HT-29 (cell line): Measurements from ENCODE around the gene ANO6. TPM values are rescaled to one million over a fixed set of nuclear protein-coding genes. Genes with fewer than 3 reads are reported as not detected.
"Not testable (repeated sequence)": the region's sequence is repeated elsewhere in the genome, so short reads cannot be mapped to it uniquely, and the experiment has no call there.

ENCODE experiments used
- DNase-seq: peaks from one replicate; pipeline ENCODE4 v3.0.0-alpha.2; 2015; ENCODE audit warnings: low spot score
- total RNA-seq: library from RNA; depleted of rRNA; stranded (reverse); fragments of >200 nt; shearing (Covaris generic); gene quantifications from 2 replicates; pipeline ENCODE4 v1.2.3, GENCODE V29; 2014

Gene ANO6
- total RNA-seq, 1 experiment from 2014 or later, result 28.3 TPM

GRCh38 chr12:45235087-45236025 lies 19.5 kb downstream of the ANO6 start:
- peak; percentile 47 for DNase-seq

DNA sequence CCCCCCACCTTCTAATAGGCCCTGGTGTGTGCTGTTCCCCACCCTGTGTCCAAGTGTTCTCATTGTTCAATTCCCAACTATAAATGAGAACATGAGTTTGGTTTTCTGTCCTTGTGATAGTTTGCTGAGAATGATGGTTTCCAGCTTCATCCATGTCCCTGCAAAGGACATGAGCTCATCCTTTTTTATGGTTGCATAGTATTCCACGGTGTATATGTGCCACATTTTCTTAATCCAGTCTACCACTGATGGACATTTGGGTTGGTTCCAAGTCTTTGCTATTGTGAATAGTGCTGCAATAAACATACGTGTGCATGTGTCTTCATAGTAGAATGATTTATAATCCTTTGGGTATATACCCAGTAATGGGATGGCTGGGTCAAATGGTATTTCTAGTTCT lies 20.5 kb downstream of the ANO6 start:
- DNase-seq, result not testable (repeated sequence)

DNA sequence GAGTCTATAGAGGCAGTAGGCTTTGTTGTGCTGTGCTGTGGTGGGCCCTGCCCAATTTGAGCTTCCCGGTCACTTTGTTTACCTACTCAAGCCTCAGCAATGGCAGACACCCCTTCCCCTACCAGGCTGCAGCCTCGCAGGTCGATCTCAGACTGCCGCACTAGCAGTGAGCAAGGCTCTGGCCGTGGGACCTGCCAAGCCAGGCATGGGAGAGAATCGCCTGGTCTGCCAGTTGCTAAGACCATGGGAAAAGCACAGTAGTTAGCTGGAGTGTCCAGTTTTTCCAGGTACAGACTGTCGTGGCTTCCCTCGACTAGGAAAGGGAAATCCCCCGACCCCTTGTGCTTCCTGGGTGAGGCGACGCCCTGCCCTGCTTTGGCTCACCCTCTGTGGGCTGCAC lies 26.3 kb downstream of the ANO6 start:
- DNase-seq, result no peak

DNA sequence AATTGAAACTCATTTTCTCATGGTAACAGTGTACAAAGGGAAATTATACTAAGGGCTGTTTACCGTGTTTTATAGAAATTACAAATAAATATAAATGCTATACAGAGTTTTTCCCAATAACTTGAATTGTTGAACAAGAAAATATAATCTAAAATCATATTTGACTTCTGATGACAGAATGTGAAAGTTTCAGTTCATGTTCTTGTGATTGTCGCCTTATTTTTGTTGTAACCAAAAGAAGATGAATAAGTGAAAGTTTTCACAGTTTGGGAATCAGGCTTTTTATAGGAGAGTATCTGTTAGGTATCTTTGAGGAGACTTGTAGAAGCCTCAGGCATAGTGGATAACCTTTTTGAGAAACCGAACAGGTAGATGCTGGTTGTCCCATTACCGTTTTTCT lies 28.1 kb downstream of the ANO6 start:
- DNase-seq, result no peak

DNA sequence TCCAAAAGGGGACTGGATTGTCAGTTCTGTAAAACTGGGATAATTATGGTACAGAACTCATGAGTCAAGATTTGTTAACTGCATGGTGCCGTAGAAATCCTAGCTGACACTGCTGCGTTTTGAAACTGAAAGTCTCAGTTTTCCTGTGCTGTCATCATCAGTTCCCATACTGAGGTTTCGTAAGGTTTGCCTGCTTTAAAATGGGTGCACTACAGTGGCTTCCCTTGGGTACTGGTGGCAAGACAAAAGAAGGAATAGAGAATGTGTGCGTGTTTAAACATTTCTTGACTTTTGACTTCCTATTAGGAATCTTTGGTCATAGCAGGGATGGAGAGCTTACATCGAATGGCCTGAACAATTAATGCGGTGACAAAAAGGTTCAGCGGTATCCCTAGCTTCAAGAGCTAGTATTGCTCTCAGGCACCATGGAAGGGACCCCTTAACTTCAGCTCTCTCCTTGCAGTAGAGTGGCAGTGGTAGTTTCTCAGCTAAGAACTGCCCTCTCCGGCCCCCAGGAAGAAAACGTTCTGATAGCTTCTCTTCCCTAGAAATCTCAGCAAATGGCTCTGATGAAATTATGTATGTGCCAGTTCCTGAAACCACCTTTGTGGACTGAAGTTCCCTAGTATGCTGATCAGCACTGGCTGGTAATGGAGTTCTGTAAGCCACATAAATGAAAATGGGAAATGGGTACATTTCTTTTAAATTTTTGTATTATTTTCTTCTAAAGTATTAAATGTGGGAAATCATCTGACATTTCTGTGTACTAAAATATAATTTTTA lies 28.9 kb downstream of the ANO6 start:
- DNase-seq, result no peak

DNA sequence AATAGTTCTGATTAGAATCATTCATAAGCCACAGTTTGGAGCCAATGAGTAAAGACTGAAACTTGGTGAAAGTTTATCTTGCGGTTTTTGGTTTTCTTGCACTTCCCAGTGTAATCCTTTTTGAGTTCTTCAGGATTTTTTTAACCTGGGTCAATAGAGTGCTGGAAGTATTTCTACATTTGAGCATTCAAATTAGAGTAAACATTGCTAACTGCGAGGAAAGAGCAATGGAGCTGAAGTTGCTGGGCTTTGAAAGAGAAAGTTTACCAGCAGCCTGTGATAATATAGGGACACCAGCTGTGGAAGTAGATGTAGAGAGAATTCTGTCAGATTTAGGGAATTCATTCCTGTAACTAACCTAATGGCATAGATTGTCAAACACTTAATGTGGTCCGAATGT lies 30.3 kb downstream of the ANO6 start:
- DNase-seq, result no peak

- no peak for DNase-seq
These were observed 31.7 kb downstream of the ANO6 start for GRCh38 chr12:45247589-45247988.

- no peak for DNase-seq
These were observed 32.2 kb downstream of the ANO6 start for GRCh38 chr12:45248095-45248494.

GRCh38 chr12:45254254-45254653 lies 38.4 kb downstream of the ANO6 start:
- DNase-seq, result no peak

GRCh38 chr12:45256721-45257120 lies 40.8 kb downstream of the ANO6 start:
- DNase-seq, result no peak

- no peak for DNase-seq
These were observed 41.5 kb downstream of the ANO6 start for GRCh38 chr12:45257185-45257930.

DNA sequence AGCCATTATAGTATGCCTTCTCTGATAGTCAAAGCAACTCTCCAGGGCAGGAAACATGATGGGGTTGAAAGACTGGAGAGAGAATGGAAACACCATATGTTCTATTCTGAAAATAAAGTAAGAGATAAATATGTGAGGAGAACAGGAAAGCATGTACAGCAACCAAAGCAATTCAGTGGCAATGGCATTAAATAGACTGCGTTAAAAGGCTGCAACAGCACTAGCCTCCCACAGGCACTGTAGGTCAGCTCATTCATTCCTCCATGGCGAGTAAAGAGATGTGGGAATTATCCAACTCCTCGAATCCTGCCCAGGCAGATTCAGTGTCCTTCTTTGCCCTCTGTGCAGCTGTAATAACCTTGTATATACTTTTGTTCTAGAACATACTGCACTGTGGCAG lies 43.8 kb downstream of the ANO6 start:
- DNase-seq, result peak; percentile 9

- DNase-seq, result peak; percentile 76
These were observed 44.4 kb downstream of the ANO6 start for GRCh38 chr12:45260104-45260815.

GRCh38 chr12:45260854-45261253 lies 45.0 kb downstream of the ANO6 start:
- DNase-seq, result no peak

DNA sequence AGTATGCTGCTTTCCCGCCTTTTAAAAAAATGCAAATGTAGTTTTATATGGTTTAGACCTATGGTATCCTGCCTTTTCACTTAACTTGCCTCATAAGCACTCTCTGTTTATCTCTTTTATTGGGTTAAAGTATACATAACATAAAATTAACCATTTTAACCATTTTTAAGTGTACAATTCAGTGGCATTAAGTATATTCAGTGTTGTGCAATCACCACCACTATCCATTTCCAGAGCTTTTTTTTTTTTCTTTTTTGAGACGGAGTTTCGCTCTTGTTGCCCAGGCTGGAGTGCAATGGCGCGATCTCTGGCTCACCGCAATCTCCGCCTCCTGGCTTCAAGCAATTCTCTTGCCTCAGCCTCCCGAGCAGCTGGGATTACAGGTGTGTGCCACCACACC lies 46.3 kb downstream of the ANO6 start:
- not testable (repeated sequence) for DNase-seq

DNA sequence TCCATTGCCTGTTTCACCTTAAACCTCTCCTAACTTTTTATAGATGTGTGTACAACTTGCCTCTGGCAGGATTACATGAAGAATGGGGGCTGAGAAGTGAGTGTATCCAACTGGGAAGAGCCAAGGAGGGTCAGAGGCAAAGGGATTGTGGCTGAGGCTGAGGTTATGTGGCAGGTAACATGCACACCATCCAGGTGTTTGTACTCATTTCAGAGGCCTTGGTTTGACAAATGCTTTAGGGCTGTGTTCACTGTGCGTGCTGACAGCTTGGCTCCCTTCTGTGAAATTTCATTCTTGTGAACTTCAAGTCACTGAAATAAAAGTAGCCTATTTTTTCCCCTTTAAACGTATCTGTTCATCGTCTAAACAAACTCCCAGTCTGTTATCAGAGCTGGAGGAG lies 47.7 kb downstream of the ANO6 start:
- DNase-seq, result no peak

- DNase-seq, result peak; percentile 83
These were observed 52.9 kb downstream of the ANO6 start for GRCh38 chr12:45268672-45269411.

DNA sequence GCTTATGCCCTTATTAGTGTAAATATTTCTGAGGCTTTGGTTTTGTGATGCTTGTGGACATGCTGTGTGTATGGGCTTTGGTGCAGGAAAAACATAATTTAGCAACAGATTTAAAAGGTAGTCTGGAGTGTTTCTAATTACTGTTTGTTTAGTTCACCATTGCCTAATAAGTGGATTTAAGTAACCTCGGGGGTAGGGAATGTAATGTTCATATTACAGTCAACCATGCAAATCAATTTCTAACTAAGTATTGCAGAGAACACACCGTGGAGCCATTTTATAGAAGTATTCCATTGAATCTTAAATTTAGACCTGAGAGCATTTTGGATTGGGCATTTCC lies 53.5 kb downstream of the ANO6 start:
- no peak for DNase-seq

GRCh38 chr12:45270951-45271350 lies 55.1 kb downstream of the ANO6 start:
- no peak for DNase-seq

- DNase-seq, result peak; percentile 42
These were observed 57.9 kb downstream of the ANO6 start for GRCh38 chr12:45273717-45274271.
